NCI-H1436 (cell line): ENCODE measurements around the gene RDH14.

Experiments
- DNase-seq: peaks from one replicate; lab custom pipeline; 2025; lab: John Stamatoyannopoulos, UW

RDH14 gene

DNA sequence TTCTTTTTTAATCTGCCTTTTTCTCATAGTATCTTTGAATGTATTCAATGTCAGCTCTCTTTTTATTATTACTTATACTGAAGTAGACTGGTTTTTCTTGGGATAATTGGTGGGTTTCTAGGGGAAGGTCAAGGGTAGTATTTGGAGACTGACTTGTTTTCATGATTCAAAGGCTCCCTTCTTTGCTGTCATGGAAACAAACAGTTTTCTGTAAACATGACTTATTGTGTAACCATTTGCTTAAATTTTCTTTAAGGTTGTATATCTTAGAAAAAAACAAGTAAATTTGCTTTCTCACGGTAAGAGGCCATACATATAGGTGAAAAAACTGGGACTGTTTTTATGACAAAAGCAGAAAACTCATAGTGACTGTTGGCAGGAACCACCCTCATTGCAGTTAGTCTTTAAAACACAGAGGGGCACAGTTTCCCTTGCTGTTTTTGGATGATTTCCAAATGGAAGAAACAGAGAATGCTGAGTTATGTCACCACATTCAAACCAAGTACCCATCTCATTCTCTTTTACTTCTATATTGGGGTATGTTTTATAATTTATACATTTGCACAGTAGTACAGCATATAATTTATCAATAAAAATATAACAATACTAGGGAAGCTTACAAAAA lies 5.8 kb upstream of the RDH14 start:
- DNase-seq: no peak

DNA sequence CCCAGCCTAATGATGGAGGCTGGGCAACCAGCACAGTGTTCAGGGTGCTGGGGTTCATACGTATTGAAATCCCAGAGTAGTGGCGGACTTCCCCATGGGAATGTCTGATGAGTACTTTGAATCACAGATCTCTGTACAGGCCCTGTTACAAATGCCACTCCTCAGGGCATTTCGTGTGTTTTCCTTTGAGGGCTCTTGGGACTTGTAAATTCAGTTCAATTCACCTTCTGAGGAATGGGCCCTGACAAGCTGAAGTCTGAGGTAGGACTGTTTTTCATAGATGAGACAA lies 288 bp upstream of the RDH14 start:
- DNase-seq: no peak

DNA sequence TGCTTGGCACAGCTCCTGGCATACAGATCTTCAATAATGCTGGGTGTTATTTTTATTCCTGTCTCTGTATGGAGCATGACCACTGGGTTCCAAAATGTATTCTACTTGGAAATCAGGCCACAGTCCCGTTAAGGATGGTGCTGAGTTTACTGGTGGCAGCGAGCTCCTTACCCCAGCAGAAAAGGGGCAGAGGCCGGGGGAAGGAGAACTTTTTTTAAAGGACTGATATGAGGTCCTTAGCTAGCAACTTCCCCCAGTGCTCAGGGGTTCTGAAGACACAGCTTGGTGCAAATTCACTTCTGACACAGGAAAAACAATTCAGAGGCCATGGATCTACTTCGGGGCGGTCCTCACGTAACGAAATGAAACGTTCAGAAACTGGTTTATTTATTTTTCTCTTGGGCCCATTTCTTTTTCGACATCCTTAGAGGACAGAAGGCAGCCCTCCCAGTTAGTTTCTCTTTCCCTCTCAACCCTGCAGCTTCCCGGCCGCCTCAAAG lies 872 bp downstream of the RDH14 start:
- no peak for DNase-seq

DNA sequence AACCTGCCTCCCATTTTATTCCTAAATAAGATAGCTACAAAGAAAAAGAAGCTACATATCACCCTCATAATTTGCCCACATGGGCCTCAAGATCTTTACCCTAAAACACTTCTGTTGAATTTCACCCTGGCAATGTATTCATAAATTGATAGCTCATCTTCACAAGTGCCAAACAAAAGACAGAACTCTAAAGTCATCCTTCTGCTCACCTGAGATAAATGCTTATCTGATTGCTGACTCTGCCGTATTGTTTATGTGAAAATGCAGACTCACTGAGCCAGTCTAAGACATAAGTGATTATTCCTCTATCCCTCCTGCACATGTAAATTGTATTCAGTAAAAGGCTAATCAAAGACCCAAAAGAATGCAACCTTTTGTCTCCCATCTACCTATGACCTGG lies 2.0 kb downstream of the RDH14 start:
- DNase-seq: no peak

DNA sequence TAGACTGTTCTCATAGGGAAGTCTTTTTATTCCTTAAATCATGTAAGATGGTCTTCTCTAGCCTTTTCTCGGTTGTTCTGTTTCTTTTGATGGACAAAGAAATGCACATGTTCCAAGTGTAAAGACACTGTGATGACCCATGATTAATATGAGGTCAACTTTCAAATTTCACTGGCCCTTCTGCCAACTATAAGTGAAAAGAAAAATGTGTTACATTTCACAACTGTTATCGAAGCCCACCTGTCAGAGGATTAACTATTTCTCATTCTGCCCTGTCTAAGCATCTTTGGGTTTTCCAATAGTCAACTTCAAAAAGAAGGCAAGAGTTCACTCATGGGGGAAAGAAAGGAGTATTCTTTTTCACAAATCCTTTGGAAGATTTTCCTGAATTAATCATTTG lies 3.3 kb downstream of the RDH14 start:
- DNase-seq: no peak

DNA sequence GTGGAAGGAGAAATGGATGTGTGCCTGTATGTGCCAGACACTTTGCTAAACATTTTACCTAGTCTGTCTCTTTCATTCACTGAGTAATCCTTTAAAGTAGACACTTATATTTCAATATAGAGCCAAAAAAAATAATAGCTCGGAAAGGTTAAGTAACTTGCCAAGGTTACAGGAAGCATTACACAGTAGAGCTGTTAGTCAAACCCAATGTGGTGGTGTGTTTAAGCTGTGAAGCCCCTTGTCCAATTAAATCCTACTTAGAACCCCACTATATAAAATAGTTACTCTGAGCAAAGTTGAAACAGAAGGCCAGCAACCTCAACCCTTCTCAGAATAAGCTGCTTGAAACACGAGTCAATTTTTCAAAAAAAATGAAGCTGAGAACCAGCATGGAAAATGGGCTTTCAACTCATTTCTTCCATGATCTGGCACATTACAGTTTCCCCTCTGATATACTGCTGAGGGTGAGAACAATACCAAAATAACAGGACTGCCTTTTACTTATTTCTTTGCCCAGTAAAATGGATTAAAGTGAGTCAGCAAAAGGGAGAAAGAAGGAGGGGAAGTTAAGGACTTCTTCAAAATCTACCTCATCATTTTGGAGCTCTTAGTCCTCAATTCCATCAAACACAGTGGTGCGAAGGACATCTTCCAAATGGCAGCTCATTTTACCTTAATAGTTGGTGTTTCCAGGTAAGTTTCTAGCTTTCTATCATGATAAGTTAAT lies 7.9 kb downstream of the RDH14 start:
- no peak for DNase-seq

DNA sequence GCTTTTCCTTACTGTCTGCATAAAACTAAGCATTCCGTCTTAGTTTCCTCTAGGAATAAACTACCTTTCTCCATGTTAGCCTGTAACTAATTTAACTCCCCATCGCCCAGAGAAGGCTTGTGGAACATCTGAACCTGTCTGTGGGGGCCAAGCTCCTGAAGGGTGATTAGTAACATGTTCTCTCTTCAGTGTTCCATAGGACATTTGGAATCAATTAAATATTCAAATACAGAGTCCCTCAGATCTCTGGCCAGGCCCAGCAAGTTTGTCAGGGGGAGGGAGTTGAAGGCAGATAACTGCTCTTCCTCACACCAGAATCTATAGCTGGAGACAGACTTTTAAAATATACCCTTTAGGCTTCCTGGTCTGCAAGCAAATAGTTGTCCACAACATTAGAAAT lies 8.8 kb downstream of the RDH14 start:
- DNase-seq: no peak

DNA sequence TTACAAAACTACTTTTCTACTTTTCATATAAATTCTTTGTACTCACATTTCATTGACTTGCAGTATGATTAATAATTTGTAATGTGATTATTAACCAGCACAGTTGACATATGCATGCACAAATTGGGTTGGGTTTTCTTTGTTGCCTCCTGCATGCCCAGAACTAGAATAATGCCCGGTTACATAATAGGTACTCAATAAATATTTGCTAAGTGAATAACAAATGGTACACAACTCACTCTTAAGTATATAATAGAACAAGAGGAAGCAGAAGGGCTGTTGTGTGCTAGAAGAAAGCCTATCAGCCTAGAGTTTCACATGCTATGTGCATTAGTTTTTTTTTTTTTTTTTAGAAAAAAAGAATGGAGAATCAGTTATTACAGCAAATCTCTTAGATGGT lies 9.3 kb downstream of the RDH14 start:
- DNase-seq: no peak

DNA sequence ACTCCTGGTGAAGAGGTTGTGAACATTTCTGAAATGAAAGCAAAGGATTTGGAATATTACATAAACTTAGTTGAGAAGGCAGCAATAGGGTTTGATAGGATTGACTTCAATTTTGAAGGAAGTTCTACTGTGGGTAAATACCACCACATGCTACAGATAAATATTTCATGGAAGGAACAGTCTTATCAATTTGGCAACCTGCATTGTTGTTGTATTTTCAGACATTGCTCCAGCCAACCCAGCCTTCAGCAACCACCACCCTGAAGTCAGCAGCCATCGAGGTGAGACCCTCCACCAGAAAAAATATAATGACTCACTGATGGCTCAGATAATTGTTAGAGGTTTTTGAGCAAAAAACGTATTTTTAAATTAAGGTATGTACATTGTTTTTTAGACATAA lies 10.0 kb downstream of the RDH14 start:
- DNase-seq: no peak

DNA sequence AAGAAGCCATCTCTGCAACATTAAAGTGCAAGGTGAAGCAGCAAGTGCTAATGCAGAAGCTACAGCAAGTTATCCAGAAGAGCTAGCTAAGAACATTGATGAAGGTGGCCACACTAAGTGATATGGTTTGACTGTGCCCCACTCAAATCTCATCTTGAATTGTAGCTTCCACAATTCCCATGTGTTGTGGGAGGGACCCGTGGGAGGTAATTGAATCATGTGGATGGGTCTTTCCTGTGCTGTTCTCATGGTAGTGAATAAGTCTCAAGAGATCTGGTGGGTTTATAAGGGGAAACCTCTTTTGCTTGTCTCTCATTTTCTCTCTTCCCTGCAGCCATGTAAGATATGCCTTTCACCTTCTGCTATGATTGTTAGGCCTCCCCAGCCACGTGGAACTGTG lies 11.4 kb downstream of the RDH14 start:
- no peak for DNase-seq

DNA sequence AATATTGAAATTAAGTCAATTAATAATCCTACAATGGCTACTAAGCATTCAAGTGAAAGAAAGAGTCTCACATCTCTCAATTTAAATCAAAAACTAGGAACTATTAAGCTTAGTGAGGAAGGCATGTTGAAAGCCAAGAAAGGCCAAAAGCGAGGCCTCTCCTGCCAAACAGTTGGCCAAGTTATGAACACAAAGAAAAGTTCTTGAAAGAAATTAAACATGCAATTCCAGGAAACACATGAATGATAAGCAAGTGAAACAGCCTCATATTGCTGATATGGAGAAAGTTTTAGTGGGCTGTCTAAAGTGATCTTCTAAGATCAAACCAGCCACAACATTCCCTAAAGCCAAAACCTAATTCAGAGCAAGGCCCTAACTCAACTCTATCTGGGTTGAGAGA lies 11.8 kb downstream of the RDH14 start:
- no peak for DNase-seq

DNA sequence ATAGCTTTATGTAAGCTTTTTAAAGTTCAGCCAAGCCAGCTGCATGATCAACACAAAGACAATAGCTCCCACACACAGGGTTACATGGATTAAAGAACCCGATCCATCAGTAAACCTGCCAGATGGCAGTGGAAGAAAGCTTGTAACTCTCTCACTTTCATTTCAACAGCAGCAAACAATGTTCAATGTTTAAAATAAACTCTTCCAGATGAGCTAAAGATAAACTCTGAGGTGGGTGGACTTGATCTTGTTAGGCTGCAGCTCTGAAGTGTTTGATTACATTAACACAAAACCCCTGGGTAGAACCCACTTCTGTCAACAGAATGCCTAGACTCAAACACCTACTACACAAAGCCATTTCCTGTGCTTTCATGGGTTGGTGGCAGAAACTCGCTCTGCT lies 13.9 kb downstream of the RDH14 start:
- DNase-seq: no peak

DNA sequence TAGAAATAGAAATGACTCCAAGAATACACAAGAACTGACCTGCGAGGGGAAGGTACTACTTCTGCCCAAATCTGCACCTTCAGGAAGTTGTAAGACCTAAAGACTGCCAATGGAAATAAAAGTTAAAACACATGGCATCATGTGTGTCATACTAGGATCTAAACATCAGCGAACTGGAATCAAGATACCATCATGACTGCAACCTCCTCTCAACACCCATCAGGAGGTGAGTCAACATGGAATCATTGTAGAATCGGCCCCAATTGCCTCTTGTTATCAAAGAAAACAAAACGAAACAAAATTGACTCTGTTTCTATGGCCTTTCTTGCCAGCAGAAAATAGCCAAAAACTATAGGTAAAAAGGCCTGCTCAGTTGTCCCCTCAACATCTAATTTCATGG lies 15.1 kb downstream of the RDH14 start:
- DNase-seq: no peak

DNA sequence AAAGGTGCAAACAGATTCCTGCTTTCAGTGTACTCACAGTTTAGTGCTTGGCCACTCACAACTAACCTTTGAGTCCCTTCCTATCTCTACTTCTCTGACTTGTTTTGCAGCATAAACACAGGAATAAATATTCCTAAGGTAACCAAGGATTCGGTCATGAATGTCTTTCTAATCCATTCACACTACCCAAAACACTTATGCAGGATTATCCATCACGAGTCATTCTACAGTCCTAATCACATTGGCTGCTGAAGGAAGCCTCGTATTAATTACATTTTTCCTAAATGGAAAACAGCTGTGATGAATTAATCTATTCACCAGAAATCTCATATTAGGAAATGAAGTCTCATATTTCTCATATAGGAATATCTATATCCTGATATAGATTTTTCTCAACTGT lies 16.3 kb downstream of the RDH14 start:
- no peak for DNase-seq

DNA sequence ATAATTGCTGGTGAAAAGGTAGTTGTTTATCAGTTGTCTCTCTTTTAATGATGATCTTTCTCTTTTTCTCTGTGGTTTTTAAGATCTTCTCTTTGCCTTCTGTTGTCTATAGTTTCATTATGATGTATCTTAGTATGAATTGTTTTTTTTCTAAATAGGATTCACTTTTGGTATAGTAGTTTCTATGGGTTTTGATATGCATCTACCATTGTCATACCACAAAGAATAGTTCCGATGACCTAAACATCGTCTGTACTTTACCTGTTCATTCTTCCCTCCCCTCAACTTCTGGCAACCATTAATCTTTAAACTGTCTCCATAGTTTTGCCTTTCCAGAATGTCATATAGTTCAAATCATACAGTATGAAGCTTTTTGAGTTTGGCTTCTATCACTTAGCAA lies 19.6 kb downstream of the RDH14 start:
- DNase-seq: no peak

DNA sequence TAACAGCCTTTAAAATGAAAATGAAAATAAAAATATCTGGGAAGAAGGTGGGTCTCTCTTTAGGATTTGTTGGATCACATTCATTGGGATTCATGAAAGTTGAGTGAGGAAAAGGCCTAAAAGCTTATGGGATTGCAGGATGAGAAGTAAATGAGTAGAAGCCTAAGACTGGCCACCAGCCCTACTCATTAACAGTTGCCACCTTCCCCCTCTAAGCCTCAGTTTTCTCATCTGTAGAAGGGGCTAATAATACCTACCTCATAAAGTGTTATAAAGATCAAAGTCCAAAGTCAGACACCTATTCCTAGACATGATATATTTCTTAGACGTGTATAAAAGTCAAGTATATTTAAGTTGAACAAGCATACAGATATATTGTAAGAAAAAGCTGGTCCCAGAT lies 23.8 kb downstream of the RDH14 start:
- no peak for DNase-seq

DNA sequence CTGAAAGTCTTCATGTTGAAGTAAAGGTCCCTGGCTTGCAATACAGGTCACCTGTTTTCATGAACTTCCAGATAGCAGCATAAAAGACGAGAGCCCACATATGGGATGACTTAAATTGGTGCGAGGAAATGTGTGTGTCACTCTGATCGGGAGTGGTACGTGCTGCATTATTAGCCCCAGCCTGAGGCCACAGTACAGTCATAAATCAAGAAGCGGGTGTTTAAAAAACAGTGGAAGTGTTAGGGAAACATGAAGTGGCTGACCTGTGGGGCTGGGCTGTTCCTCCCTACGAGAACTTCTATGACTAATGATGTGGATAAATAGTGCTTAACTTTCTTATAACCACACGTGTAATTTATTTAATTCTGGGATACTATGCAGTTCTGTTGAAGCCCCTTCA lies 24.4 kb downstream of the RDH14 start:
- DNase-seq: no peak

DNA sequence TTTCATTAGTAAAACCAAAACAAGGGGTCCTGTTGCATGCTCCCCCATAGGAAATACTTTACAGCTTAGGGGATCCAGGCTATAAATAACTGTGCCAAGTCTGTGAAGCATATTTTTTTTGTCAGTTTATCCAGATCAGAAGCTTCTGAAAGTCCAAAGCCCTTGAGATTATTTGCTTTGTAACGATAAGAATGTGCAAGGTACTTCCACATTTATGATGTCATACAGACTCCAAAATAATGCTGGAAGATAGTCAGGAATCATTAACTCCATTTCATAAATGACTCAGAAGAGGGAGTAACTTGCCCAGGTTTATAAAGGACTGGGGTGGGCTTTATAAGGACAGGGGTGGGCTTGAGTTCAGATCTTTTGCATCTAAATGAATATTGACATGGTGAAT lies 29.3 kb downstream of the RDH14 start:
- no peak for DNase-seq

DNA sequence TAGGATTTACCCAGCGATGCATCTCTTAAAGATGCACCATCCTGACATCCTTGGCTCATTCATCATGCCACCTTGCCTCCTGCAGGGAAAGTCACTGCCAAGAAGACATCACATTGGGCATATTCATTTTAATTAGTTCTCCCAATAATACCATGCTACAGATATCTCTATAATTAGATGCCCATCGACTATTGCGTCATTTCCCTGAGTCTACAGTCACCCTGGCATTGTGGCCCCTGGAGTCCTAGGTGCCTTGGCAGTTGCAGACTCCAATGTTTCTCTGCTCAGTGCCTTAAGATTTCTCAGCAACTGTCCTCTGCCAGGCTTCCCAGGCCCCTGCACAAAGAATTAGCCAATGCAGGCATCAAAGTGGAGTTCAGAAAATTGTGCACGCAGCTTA lies 32.6 kb downstream of the RDH14 start:
- DNase-seq: no peak

DNA sequence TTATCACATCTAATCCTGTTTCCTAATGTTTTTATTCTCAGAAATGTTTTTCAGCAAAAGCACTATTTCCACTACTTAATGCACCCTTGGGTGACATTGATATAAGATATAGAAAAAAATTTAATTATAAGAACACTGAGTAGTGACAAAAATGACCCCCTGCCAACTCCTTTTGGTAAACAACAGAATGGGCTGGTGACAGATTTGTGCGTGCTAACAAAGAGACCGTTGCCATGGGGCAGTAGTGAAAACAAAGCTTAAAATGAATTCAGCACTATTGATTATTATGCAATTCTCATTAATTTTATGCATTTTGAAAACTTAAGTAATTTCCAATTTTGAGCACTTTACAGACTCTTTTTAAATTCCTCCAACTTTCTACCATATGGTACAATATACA lies 33.1 kb downstream of the RDH14 start:
- DNase-seq: no peak

DNA sequence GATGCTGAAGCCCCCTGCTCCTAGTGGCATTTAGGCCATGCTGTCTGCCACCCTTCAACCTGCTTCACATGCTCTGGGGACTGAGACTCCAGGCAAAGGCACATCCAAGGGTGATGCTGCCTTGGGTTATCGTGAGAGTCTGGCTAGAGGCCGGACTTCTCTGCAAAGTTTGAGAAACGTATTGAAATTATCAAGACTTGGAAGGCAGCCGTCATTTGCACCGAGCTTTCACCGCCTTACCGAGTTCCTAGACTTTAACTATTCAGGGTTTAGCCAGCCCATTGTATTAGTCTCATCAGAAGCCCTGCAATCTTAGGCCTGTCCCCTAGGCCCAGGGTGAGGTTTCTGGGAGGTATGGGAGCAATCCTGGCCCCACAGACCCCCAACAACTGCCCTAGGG lies 34.0 kb downstream of the RDH14 start:
- no peak for DNase-seq

DNA sequence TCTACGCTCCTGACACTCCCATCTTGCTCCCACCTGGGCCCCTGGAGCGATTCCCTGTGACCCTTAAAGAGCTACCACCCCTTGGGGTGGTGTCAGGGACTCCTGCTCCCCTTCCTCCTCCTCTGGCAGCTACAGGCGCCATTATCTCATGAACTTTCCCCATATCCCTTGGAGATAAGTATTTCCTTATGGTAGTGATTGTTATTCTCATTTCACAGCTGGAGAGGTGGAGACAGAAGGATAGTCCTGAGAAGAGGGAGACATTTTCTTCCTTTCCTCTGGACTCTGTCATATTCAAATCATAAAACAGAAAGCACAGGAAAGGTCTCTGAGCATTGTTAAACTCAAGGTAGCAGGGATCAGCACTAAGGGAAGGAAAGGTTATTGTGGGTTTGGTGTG lies 34.6 kb downstream of the RDH14 start:
- no peak for DNase-seq

DNA sequence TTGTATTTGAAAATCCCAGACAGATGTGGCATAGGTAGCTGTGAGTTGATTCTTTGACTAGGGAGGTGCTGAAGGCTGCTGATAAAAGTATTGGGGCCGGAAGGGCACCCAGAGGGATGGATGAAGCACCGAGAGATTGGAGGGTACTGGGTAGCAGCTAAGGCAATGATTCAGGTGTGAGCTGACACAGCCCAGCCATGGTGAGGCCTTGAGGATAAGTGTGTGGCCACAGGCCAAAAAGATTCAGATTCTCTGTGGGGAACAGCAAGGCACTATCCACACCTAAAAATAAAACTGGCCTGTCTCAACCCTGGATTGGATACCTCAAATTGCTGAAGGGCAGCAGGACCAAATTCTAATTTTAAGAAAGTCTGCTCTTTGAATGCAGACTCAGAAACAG lies 35.2 kb downstream of the RDH14 start:
- no peak for DNase-seq

DNA sequence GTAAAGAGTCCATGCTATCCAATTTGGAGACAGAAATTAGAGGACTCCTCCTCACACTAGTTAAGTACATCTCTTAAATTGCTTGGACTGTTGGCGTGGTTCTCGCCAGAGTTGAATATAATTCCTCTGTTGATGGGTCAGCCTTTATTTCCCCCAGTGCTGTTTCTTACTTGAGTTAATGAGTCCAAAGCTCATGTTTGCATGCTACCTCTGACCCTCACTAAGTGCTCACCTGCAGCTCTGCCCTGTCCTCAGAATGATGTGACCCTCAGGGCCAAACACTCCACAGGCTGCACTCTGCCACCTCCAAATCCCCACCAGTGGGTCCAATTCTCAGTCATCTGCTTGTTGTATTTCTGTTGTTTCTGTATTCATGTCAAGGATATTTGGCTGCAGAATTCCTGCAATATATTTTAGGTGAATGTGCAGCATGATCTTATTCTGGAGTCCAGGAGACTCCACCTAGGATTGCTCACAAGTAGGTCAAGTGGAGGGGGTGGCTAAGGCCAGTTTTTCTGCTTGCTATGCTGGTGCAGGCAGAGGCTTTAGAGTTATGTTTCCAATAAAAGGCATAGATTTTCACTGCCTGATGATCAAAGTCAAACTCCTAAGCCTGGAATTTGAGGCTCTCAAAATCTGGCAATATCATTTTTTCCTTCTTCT lies 37.8 kb downstream of the RDH14 start:
- DNase-seq: no peak
